DMS153 treated with DMSO at 0.1 percent for 48 hours (cell line): Measurements from ENCODE around the gene UFC1.

ENCODE experiments used
- DNase-seq: peaks from one replicate; lab custom pipeline; 2025; ENCODE audit not compliant: unreplicated experiment; lab: John Stamatoyannopoulos, UW

Gene UFC1

DNA sequence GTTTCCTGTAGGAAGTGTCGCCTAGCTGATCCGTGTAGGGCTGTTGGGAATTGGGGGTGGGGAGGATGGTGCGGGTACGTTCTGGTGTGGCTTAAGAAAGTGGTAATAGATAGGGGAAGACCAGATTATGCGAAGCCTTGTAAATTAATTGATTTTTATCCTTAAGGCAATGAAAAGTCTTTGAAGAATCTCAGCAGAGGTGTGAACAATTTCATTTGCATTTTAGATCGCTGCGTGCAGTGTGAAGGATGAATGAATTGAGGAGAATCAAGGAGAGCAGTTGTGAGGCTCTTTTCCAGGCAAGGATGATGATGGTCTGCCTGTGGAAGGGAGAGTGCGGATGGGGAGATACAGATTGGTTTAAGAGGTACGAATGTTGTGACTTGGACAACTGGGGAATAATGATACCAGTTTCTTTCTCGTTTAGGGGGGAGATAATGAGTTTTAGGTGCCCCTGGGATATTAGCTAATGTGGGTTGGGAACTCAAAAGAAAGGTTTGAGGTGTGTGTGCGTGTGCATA is 20.5 kb upstream of the UFC1 start:
- no peak for DNase-seq

DNA sequence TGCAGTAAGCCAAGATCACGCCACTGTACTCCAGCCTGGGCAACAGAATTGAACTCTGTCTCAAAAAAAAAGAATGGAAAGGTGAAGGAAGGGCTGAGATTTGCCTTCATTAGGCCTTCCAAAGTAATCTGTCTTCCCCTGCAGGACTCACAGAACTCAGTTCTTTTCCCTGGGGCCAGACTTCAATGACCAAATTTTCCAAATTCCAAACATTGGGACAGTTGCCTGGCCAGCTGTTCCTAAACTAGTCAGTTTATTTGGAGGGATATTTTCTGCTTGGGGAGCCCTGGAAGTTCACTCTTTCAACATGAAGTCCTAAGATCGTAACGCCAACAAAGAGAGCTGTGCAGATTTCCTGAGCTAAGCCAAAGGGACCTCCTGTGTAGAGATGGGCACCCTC is 15.9 kb upstream of the UFC1 start:
- DNase-seq = no peak

- DNase-seq = no peak
These were observed 15.3 kb upstream of the UFC1 start for GRCh38 chr1:161138431-161138830.

- DNase-seq = peak; percentile 61
These were observed 14.0 kb upstream of the UFC1 start for GRCh38 chr1:161139766-161140165.

GRCh38 chr1:161140755-161141400 is 12.9 kb upstream of the UFC1 start:
- no peak for DNase-seq

DNA sequence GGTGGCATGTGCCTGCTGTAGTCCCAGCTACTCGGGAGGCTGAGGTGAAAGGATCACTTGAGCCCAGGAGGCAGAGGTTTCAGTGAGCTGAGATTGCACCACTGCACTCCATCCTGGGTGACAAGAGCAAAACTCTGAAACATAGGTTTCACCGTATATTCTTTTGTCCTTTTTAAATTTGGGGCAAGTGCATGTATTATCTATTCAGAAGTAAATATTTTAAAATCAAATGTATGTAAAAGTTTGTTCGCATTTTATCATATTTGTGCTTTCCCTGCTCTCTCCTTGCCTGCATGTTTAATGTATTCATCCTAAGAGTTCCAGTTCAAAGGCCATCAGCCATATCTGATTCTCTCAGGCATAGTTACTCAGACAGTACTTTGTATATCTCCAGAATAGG is 7.9 kb upstream of the UFC1 start:
- DNase-seq = no peak

DNA sequence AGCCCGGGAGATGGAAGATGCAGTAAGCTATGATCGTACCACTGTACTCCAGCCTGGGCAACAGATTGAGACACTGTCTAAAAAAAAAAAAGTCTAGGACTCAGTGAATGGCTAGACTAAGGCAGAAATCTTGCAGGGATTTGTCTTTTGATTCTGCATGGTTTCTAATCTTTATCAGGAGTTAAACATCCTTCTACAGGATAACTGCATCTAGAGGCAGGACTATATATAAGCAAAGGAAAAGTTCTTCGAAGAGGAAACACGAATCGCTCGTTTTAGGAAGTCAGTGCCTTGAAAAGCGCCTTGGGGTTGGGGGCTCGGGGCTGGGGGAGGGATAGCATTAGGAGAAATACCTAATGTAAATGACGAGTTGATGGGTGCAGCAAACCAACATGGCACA is 602 bp upstream of the UFC1 start:
- DNase-seq = no peak

GRCh38 chr1:161157867-161158266 is 4.1 kb downstream of the UFC1 start:
- DNase-seq = no peak

DNA sequence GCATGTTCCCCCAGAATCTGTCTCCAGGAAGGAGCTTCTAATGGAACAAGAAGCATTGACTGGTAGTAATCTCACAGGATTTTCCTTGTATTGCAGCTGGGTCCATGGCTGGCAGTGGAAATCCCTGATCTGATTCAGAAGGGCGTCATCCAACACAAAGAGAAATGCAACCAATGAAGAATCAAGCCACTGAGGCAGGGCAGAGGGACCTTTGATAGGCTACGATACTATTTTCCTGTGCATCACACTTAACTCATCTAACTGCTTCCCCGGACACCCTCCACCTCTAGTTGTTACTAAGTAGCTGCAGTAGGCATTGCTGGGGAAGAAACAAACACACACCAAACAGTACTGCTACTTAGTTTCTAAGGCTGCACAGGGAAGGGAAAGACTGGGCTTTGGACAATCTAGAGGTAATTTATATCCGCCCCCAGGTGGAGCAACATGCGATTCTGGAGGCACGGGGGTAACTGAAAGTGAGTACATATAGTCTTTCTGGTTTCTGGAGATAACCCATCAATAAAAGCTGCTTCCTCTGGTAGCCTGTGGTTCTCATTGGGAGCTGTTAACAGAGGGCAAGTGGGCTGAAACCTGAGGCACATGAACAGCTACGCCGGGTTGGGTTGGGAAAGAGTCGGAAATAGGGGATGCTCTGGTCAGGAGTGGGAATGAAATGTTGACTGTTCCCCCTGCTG is 4.7 kb downstream of the UFC1 start:
- DNase-seq = no peak

GRCh38 chr1:161159087-161159912 is 5.5 kb downstream of the UFC1 start, which contains the start of gene USP21:
TSS of gene USP21 (plus strand) at chr1:161159500. CDS start at chr1:161160641, 1,141 bp downstream.
- DNase-seq = peak; percentile 96

DNA sequence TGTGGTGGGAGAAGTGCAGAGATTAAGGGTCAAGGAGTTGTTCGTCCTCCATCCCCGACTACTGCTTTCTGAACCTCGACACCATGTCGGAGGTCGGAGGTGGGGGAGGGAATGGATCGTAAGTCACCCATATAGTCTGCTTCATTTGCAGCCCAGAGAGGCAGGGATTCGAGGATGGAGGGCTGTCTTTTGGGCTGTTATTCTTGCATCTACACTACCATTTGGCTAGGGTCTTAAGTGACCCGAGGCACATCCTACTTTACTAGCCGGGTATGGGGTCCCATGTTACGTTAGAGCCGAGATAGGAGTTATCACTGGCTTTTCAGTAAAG is 6.1 kb downstream of the UFC1 start:
- DNase-seq = no peak

DNA sequence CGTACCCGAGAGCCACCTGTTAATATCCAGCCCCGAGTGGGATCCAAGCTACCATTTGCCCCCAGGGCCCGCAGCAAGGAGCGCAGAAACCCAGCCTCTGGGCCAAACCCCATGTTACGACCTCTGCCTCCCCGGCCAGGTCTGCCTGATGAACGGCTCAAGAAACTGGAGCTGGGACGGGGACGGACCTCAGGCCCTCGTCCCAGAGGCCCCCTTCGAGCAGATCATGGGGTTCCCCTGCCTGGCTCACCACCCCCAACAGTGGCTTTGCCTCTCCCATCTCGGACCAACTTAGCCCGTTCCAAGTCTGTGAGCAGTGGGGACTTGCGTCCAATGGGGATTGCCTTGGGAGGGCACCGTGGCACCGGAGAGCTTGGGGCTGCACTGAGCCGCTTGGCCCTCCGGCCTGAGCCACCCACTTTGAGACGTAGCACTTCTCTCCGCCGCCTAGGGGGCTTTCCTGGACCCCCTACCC is 6.9 kb downstream of the UFC1 start:
- DNase-seq = no peak

DNA sequence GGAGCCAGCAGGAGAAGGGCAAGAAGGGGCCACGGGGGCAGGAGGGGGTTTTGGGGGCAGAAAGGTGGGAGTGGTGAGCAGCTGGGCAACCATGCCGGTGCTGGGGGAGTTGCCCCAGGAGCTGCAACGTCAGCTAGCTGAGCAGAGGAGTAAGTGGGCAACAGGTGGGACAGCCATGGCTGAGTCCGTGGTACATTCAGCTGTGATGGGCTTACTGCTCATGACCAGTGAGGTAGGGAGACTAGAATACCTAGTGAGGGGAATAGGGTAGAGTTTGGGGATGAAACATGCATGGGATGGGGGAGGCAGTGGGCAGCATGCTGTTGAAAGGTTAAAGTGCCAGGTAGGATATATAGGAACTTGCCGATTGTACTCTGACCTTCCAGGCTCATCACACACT is 7.9 kb downstream of the UFC1 start:
- DNase-seq = no peak

- no peak for DNase-seq
These were observed 8.3 kb downstream of the UFC1 start for GRCh38 chr1:161162052-161162451.

GRCh38 chr1:161162806-161163205 is 9.0 kb downstream of the UFC1 start:
- DNase-seq = no peak

GRCh38 chr1:161163793-161164192 is 10.0 kb downstream of the UFC1 start:
- no peak for DNase-seq

- no peak for DNase-seq
These were observed 11.3 kb downstream of the UFC1 start for GRCh38 chr1:161164901-161165610.

DNA sequence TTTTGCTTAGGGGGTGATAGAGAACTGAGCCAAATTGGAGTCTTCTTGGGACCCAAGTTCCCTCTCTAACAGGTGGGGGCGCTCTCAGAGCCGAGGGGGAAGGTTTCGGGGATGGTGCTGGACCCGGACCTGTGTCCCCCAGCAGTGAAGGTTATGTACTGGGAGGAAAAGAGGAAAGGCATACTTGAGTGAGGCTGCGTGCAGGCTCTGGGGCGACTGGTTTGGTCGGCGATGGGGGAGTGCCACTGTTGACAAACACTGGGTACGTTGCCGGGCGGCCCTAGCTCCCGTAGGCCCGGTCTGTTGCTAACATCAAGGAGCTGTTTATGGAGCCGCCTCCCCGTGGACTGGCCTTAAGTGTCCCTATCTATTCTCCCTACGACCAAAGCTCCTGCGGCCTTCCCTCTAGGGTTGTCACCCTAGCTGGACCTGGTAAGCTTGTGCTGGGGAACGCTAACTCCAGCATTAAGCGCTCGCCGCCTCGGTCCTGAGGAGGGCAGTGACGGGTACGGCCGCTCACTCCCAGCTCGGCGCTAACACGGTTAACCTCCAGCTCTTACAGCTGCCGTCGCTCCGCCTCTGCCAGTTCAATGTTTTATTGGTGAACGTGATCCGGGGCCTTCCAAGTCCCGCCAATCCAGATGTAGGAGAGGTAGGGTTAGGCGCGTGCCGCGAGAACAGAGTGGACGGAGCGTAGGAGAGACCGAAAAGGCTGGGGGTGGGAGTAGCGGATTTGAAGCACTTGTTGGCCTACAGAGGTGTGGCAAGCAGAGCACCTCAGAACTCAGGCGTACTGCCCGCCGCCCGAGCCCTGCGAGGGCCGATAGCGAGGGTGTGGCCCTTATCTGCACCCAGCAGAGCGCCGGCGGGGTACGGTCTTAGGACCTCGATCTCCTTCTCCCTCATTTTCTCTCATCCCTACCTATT is 12.2 kb downstream of the UFC1 start, which contains the start of gene PPOX:
PPOX (plus strand) TSS at position 685 of the 927 bp plus-strand sequence. CDS start 422 bp downstream, outside the sequence.
- DNase-seq = peak; percentile 100

DNA sequence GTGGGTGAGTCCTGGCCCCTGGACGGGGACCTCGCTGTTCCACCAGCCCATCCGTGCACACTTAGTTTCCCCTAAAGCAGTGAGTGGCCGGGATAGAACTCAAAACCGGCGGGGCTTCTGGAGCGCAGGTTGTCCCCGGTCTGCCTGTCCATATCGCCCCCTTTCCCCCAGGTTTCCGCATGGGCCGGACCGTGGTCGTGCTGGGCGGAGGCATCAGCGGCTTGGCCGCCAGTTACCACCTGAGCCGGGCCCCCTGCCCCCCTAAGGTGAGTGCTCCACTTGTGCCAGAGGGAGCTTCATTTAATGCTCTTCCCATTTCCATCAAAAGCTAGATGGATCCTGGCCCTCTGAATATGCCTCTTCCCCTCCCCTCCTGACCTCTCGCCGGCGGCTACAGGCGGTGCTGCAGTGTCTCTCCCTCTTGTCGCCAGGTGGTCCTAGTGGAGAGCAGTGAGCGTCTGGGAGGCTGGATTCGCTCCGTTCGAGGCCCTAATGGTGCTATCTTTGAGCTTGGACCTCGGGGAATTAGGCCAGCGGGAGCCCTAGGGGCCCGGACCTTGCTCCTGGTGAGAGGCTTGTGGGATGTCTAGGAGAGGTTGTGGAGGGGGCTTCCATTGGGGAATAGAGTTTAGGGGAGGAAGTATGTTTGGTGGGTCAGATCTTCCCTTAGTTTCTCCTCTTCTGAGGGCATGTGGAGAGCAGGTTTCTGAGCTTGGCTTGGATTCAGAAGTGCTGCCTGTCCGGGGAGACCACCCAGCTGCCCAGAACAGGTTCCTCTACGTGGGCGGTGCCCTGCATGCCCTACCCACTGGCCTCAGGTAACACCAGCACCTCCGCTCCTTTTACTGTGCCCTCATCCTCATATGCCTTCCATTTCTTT is 13.1 kb downstream of the UFC1 start:
- DNase-seq = no peak
